GM10847 (cell line): ENCODE data around the gene FBP2.

Source experiments
- POLR2A ChIP-seq: IDR thresholded peaks from 2 replicates; pipeline ENCODE4 v1.6.1; 2011; ENCODE audit not compliant: insufficient read length; ENCODE audit errors: extremely low read depth

FBP2 gene

GRCh38 chr9:94593459-94594345 is at the start of gene FBP2:
FBP2 (minus strand) TSS chr9:94593824; CDS start chr9:94593726, 98 bp downstream.
- no peak for TF ChIP-seq POLR2A

- no peak for TF ChIP-seq POLR2A
Observed at GRCh38 chr9:94643176-94643575, 49.6 kb upstream of the FBP2 start.

- no peak for TF ChIP-seq POLR2A
Observed at GRCh38 chr9:94642501-94642900, 48.9 kb upstream of the FBP2 start.

GRCh38 chr9:94639999-94640376 is 46.4 kb upstream of the FBP2 start:
- TF ChIP-seq POLR2A = no peak

- TF ChIP-seq POLR2A = no peak
Observed at GRCh38 chr9:94639061-94639998, 45.7 kb upstream of the FBP2 start, which contains the start of gene FBP1. FBP1 (minus strand) TSS chr9:94639518; CDS start chr9:94639310, 208 bp downstream.

GRCh38 chr9:94638335-94639060 is 44.9 kb upstream of the FBP2 start:
- no peak for TF ChIP-seq POLR2A

- no peak for TF ChIP-seq POLR2A
Observed at GRCh38 chr9:94632737-94633136, 39.1 kb upstream of the FBP2 start.

- no peak for TF ChIP-seq POLR2A
Observed at GRCh38 chr9:94631599-94631998, 38.0 kb upstream of the FBP2 start.

- no peak for TF ChIP-seq POLR2A
Observed at GRCh38 chr9:94630833-94631232, 37.2 kb upstream of the FBP2 start.

- no peak for TF ChIP-seq POLR2A
Observed at GRCh38 chr9:94630281-94630680, 36.7 kb upstream of the FBP2 start.

GRCh38 chr9:94627287-94627686 is 33.7 kb upstream of the FBP2 start:
- TF ChIP-seq POLR2A = no peak

- no peak for TF ChIP-seq POLR2A
Observed at GRCh38 chr9:94625835-94626234, 32.2 kb upstream of the FBP2 start.

- no peak for TF ChIP-seq POLR2A
Observed at GRCh38 chr9:94624629-94625028, 31.0 kb upstream of the FBP2 start.

- no peak for TF ChIP-seq POLR2A
Observed at GRCh38 chr9:94623253-94623652, 29.6 kb upstream of the FBP2 start.

- TF ChIP-seq POLR2A = no peak
Observed at GRCh38 chr9:94622087-94622800, 28.6 kb upstream of the FBP2 start.

- TF ChIP-seq POLR2A = no peak
Observed at GRCh38 chr9:94619026-94619425, 25.4 kb upstream of the FBP2 start.
